HG03342 (cell line): ENCODE measurements around the gene CEACAM5.
"Not testable (repeated sequence)": the region's sequence is repeated elsewhere in the genome, so short reads cannot be mapped to it uniquely, and the experiment has no call there.

Experiments
- ATAC-seq: cut with Tn5 transposase; IDR thresholded peaks from one replicate; pipeline ENCODE4 v1.9.1; 2021; ENCODE audit warnings: mild to moderate bottlenecking, moderate library complexity; ENCODE audit not compliant: unreplicated experiment

The CEACAM5 gene

GRCh38 chr19:41699968-41700323 is 8.5 kb upstream of the CEACAM5 start:
- no peak for ATAC-seq

- ATAC-seq = no peak
These were observed 7.8 kb upstream of the CEACAM5 start for GRCh38 chr19:41700381-41701195.

- no peak for ATAC-seq
These were observed 6.9 kb upstream of the CEACAM5 start for GRCh38 chr19:41701401-41702075.

GRCh38 chr19:41702171-41702651 is 6.2 kb upstream of the CEACAM5 start:
- ATAC-seq = no peak

- no peak for ATAC-seq
These were observed 4.7 kb upstream of the CEACAM5 start for GRCh38 chr19:41703602-41704293.

- ATAC-seq = no peak
These were observed 2.8 kb upstream of the CEACAM5 start for GRCh38 chr19:41705393-41706174.

- ATAC-seq = no peak
These were observed 1.5 kb upstream of the CEACAM5 start for GRCh38 chr19:41706741-41707501.

- ATAC-seq = no peak
These were observed 969 bp upstream of the CEACAM5 start for GRCh38 chr19:41707502-41707812.

- no peak for ATAC-seq
These were observed 505 bp upstream of the CEACAM5 start for GRCh38 chr19:41707871-41708371.

GRCh38 chr19:41709516-41709915 is 1.1 kb downstream of the CEACAM5 start:
- not testable (repeated sequence) for ATAC-seq

GRCh38 chr19:41709951-41710645 is 1.7 kb downstream of the CEACAM5 start:
- no peak for ATAC-seq

- no peak for ATAC-seq
These were observed 3.2 kb downstream of the CEACAM5 start for GRCh38 chr19:41711376-41712261.

GRCh38 chr19:41714598-41714997 is 6.2 kb downstream of the CEACAM5 start:
- ATAC-seq = no peak

- ATAC-seq = no peak
These were observed 10.3 kb downstream of the CEACAM5 start for GRCh38 chr19:41718761-41719160.

- no peak for ATAC-seq
These were observed 11.7 kb downstream of the CEACAM5 start for GRCh38 chr19:41720103-41720502.

GRCh38 chr19:41726493-41726892 is 18.1 kb downstream of the CEACAM5 start:
- ATAC-seq = no peak

GRCh38 chr19:41734156-41734555 is 25.7 kb downstream of the CEACAM5 start:
- no peak for ATAC-seq

- no peak for ATAC-seq
These were observed 26.2 kb downstream of the CEACAM5 start for GRCh38 chr19:41734585-41734984.
